Measurements from ENCODE around the gene LCLAT1. TPM values are rescaled to one million over a fixed set of nuclear protein-coding genes. Genes with fewer than 3 reads are reported as not detected.
"Not testable (repeated sequence)": the region's sequence is repeated elsewhere in the genome, so short reads cannot be mapped to it uniquely, and the experiment has no call there.

The LCLAT1 gene
- total RNA-seq, 1 experiment from 2014 or later = 10.5 TPM

- H3K36me3 ChIP-seq (replicated peaks; ENCODE audit: control insufficient read depth, insufficient read depth, low read length) = no peaks in the 10 kb centered on the region
- DNase-seq = no peak
These were observed 173.1 kb downstream of the LCLAT1 start for GRCh38 chr2:30620102-30620501.

GRCh38 chr2:30621836-30622235 lies 174.8 kb downstream of the LCLAT1 start:
- Histone ChIP-seq H3K27me3 (ENCODE audit: control insufficient read depth, insufficient read depth, low read length) (no peaks in the 10 kb centered on the region), H3K4me3 (ENCODE audit: insufficient read depth, low read depth, low read length) (no peak overlapping the region), H3K36me3 (replicated peaks; ENCODE audit: control insufficient read depth, insufficient read depth, low read length) (no peaks in the 10 kb centered on the region)
- DNase-seq = no peak

More at GRCh38 chr2:30620102-30620501, 173.1 kb downstream of the LCLAT1 start:
- H3K4me3 ChIP-seq (ENCODE audit: insufficient read depth, low read depth, low read length) = no peak overlapping the region
- no peaks in the 10 kb centered on the region for H3K27me3 ChIP-seq (ENCODE audit: control insufficient read depth, insufficient read depth, low read length)

GRCh38 chr2:30622452-30622851 lies 175.4 kb downstream of the LCLAT1 start:
- no peak overlapping the region for H3K4me3 ChIP-seq (ENCODE audit: insufficient read depth, low read depth, low read length)
- DNase-seq = no peak
- no peaks in the 10 kb centered on the region for H3K27me3 ChIP-seq (ENCODE audit: control insufficient read depth, insufficient read depth, low read length)
- no peaks in the 10 kb centered on the region for H3K36me3 ChIP-seq (replicated peaks; ENCODE audit: control insufficient read depth, insufficient read depth, low read length)

GRCh38 chr2:30625276-30625675 lies 178.2 kb downstream of the LCLAT1 start:
- Histone ChIP-seq H3K4me3 (ENCODE audit: insufficient read depth, low read depth, low read length) (no peak overlapping the region), H3K36me3 (replicated peaks; ENCODE audit: control insufficient read depth, insufficient read depth, low read length) (no peaks in the 10 kb centered on the region), H3K27me3 (ENCODE audit: control insufficient read depth, insufficient read depth, low read length) (no peaks in the 10 kb centered on the region)
- no peak for DNase-seq

- DNase-seq = no peak
- Histone ChIP-seq H3K36me3 (replicated peaks; ENCODE audit: control insufficient read depth, insufficient read depth, low read length) (no peaks in the 10 kb centered on the region), H3K27me3 (ENCODE audit: control insufficient read depth, insufficient read depth, low read length) (no peaks in the 10 kb centered on the region), H3K4me3 (ENCODE audit: insufficient read depth, low read depth, low read length) (no peak overlapping the region)
These were observed 178.7 kb downstream of the LCLAT1 start for GRCh38 chr2:30625701-30626100.

GRCh38 chr2:30626397-30626796 lies 179.4 kb downstream of the LCLAT1 start:
- Histone ChIP-seq H3K27me3 (ENCODE audit: control insufficient read depth, insufficient read depth, low read length) (no peaks in the 10 kb centered on the region), H3K36me3 (replicated peaks; ENCODE audit: control insufficient read depth, insufficient read depth, low read length) (no peaks in the 10 kb centered on the region), H3K4me3 (ENCODE audit: insufficient read depth, low read depth, low read length) (no peak overlapping the region)
- DNase-seq = no peak

GRCh38 chr2:30627151-30627550 lies 180.1 kb downstream of the LCLAT1 start:
- no peak for DNase-seq
- Histone ChIP-seq H3K4me3 (ENCODE audit: insufficient read depth, low read depth, low read length) (no peak overlapping the region), H3K36me3 (replicated peaks; ENCODE audit: control insufficient read depth, insufficient read depth, low read length) (no peaks in the 10 kb centered on the region), H3K27me3 (ENCODE audit: control insufficient read depth, insufficient read depth, low read length) (no peaks in the 10 kb centered on the region)

GRCh38 chr2:30628341-30628740 lies 181.3 kb downstream of the LCLAT1 start:
- DNase-seq = no peak
- no peak overlapping the region for H3K4me3 ChIP-seq (ENCODE audit: insufficient read depth, low read depth, low read length)

GRCh38 chr2:30629866-30630265 lies 182.8 kb downstream of the LCLAT1 start:
- Histone ChIP-seq H3K36me3 (replicated peaks; ENCODE audit: control insufficient read depth, insufficient read depth, low read length) (no peaks in the 10 kb centered on the region), H3K27me3 (ENCODE audit: control insufficient read depth, insufficient read depth, low read length) (no peaks in the 10 kb centered on the region), H3K4me3 (ENCODE audit: insufficient read depth, low read depth, low read length) (no peak overlapping the region)
- no peak for DNase-seq

More at GRCh38 chr2:30628341-30628740, 181.3 kb downstream of the LCLAT1 start:
- H3K27me3 ChIP-seq (ENCODE audit: control insufficient read depth, insufficient read depth, low read length) = no peaks in the 10 kb centered on the region
- no peaks in the 10 kb centered on the region for H3K36me3 ChIP-seq (replicated peaks; ENCODE audit: control insufficient read depth, insufficient read depth, low read length)

GRCh38 chr2:30631051-30631671 lies 184.1 kb downstream of the LCLAT1 start:
- Histone ChIP-seq H3K27me3 (ENCODE audit: control insufficient read depth, insufficient read depth, low read length) (no peaks in the 10 kb centered on the region), H3K4me3 (ENCODE audit: insufficient read depth, low read depth, low read length) (no peak overlapping the region), H3K36me3 (replicated peaks; ENCODE audit: control insufficient read depth, insufficient read depth, low read length) (no peaks in the 10 kb centered on the region)
- no peak for DNase-seq

GRCh38 chr2:30633039-30633438 lies 186.0 kb downstream of the LCLAT1 start:
- no peak overlapping the region for H3K4me3 ChIP-seq (ENCODE audit: insufficient read depth, low read depth, low read length)
- no peak for DNase-seq
- no peaks in the 10 kb centered on the region for H3K27me3 ChIP-seq (ENCODE audit: control insufficient read depth, insufficient read depth, low read length)

GRCh38 chr2:30636311-30636710 lies 189.3 kb downstream of the LCLAT1 start:
- H3K27me3 ChIP-seq (ENCODE audit: control insufficient read depth, insufficient read depth, low read length) = no peaks in the 10 kb centered on the region
- DNase-seq = no peak
- no peaks in the 10 kb centered on the region for H3K36me3 ChIP-seq (replicated peaks; ENCODE audit: control insufficient read depth, insufficient read depth, low read length)
- no peak overlapping the region for H3K4me3 ChIP-seq (ENCODE audit: insufficient read depth, low read depth, low read length)

More at GRCh38 chr2:30633039-30633438, 186.0 kb downstream of the LCLAT1 start:
- H3K36me3 ChIP-seq (replicated peaks; ENCODE audit: control insufficient read depth, insufficient read depth, low read length) = no peaks in the 10 kb centered on the region

- no peak for DNase-seq
- no peaks in the 10 kb centered on the region for H3K27me3 ChIP-seq (ENCODE audit: control insufficient read depth, insufficient read depth, low read length)
- no peaks in the 10 kb centered on the region for H3K36me3 ChIP-seq (replicated peaks; ENCODE audit: control insufficient read depth, insufficient read depth, low read length)
- H3K4me3 ChIP-seq (ENCODE audit: insufficient read depth, low read depth, low read length) = no peak overlapping the region
These were observed 192.8 kb downstream of the LCLAT1 start for GRCh38 chr2:30639836-30640235.

GRCh38 chr2:30641765-30642345 lies 194.8 kb downstream of the LCLAT1 start:
- H3K27me3 ChIP-seq (ENCODE audit: control insufficient read depth, insufficient read depth, low read length) = no peaks in the 10 kb centered on the region
- H3K4me3 ChIP-seq (ENCODE audit: insufficient read depth, low read depth, low read length) = no peak overlapping the region
- no peaks in the 10 kb centered on the region for H3K36me3 ChIP-seq (replicated peaks; ENCODE audit: control insufficient read depth, insufficient read depth, low read length)
- no peak for DNase-seq

- DNase-seq; H3K27me3 ChIP-seq (ENCODE audit: control insufficient read depth, insufficient read depth, low read length); H3K36me3 ChIP-seq (replicated peaks; ENCODE audit: control insufficient read depth, insufficient read depth, low read length); H3K4me3 ChIP-seq (ENCODE audit: insufficient read depth, low read depth, low read length): not testable (repeated sequence)
These were observed 196.0 kb downstream of the LCLAT1 start for GRCh38 chr2:30643013-30643412.
